Omental fat pad (tissue), 4 donors: ENCODE results near the gene PTGER2. TPM values are rescaled to one million over a fixed set of nuclear protein-coding genes. Genes with fewer than 3 reads are reported as not detected.

Experiments used
- ATAC-seq: fragments of 150-250 bp; one replicate; pipeline ENCODE4 v1.9.1; 2016; ENCODE audit warnings: mild to moderate bottlenecking, moderate library complexity; ENCODE audit not compliant: low FRiP score
- DNase-seq: peaks from one replicate; pipeline ENCODE4 v3.0.0-alpha.2; 2019; ENCODE audit warnings: low spot score
- CTCF ChIP-seq, 3 donors: fragments of 450-650 bp; IDR thresholded peaks; one replicate each; pipeline ENCODE4 v1.5.1; 2016 to 2017; ENCODE audit warnings: antibody characterized with exemption in 3 of 3, mild to moderate bottlenecking in 3 of 3, moderate library complexity in 2 of 3
- total RNA-seq, 4 donors: library from RNA; depleted of rRNA; stranded (reverse); fragments of >200 nt; gene quantifications; one replicate each; pipeline ENCODE4 v1.1.0, GENCODE V29; 2016

PTGER2 gene
- total RNA-seq, 4 donors from 2014 or later = 4.0 to 34.8 (median 6.3) TPM

DNA sequence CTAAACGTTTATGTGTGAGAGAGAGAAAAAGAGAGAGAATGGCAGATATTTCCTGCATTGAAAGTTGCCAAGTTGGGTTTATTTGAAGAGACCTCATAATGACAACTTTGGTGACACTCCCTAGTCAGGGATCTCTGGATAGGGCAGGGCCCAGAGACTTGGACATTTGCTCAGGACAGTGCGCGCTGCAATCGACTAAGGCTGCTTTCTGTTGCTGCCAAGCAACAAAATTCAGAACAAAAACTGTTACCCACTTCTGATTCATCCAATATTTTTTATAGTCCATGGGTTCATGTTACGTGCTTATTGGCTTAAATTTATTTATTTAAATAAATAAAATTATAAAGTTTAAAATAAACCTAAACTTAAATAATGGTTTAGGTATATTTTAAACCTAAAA, 34.2 kb downstream of the PTGER2 start:
- no peak for DNase-seq
- ATAC-seq = no peak
- TF ChIP-seq CTCF (IDR thresholded peaks at IDR 0.05) = no peak

DNA sequence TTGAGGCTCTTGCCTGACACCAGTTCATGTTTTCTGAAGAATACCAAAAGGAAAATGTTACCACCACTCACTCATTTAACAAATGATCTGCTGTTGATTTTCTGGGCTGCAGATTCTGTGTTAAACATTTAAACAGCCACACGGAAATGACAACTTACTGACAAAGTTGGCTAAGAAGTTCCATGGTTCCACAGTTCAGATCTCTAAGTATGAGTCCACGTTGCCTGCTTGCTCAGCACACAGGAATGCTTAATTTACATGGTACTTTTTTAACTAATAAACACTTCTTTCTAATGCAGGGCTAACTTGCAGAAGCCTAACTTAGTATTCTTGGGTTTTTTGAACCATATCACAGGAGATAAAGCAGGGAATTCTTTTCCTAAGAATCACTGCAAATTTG, 34.7 kb downstream of the PTGER2 start:
- ATAC-seq = no peak
- TF ChIP-seq CTCF (IDR thresholded peaks at IDR 0.05) = no peak
- DNase-seq = no peak

DNA sequence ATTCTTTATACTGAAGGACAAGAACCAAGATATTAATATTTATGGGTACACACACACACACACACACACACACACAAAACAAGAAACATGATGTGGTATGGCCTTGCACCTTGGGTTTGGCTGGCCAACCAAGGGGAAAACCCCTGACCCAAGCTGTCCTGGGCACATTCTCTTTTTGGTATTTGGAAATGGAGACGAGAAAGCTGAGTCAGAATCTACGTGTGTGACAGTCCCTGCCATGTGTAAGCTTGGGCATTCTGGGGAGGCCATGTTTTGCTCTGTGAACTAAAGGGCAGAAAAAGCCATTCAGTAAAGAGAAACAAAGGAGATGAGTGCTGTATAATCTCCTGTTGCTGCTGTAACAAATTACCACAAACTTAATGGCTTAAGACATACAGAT, 35.6 kb downstream of the PTGER2 start:
- ATAC-seq (no peak), DNase-seq (no peak)
- TF ChIP-seq CTCF (IDR thresholded peaks at IDR 0.05) = no peak

DNA sequence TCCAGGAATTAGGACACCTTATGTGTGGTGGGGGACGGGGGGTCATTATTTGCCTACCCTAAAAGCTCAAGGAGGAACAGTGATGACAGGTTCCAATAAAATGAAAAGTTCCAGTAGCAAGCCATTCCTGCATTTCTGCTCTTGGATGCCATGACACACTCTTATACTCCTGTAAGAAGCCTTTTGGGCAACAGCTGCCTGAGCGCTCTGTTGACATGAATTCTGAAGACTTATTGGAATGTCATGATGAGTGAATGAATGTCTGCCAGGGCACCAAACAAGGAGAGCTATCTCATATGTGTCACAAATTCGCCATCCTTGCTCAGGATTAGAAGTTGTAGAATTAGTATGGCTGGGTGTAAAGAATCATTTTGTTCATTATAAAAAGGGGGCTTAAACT, 36.3 kb downstream of the PTGER2 start:
- no peak for DNase-seq
- ATAC-seq = no peak
- TF ChIP-seq CTCF (IDR thresholded peaks at IDR 0.05) = no peak

DNA sequence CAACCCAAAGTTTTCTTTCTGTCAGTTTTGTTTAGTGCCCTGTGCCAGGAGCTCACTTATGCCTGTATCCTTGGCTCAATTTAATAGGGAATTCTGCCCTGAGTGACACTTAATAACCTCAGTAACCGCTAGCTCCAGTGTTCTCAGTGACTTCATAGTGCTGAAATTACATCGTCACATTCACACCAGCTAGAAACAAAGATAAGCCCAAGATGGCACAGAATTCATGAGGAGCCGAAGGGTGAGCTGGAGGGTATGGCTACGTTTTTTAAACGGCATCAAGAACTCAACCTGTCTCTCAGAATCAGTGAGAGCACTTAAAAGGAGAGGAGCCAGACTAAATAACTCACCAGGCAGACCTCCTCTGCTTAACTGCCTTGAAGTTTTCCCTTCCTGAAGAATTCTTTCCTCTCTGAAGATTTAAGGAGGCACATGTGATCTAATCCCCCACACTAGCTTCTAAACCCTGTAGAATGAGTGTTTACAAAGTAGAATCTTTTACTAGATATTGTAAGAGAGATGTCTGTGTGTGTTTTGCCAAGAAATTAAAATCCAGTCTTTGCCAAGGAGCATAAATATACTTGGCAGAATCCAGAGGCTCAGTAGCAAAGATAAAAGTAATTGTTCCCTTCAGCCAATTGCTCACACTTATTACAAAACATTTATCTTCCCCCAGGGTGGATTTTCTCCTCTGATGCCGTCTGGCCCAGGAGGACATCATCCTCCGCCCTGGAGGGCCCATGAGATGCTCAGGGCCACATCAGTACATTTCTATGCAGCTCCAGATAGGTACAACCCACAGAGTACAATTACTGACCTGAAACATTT, 37.3 kb downstream of the PTGER2 start:
- ATAC-seq (peak; percentile 87), DNase-seq (no peak)
- TF ChIP-seq CTCF (IDR thresholded peaks at IDR 0.05) = no peak

DNA sequence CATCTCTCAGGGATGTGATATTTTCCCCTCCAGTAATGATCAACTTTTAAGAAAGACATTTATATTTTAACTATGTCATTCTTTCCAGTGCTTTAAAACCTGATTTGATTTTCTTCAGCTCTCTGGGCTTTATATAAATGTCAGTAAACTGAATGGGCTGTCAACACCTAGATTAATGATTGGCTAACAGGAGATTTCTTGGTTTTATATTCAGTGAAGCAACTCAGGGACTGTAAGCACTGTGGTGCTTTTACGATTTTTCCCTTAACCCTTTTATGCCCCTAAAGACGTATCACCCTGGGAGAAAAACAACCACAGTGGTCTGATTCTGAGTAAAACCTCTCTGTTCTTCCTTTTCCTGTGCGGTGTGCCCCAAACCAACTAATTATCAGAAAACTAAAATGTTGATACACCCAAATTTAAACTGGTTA, 38.0 kb downstream of the PTGER2 start:
- no peak for DNase-seq
- peak; percentile 26 for ATAC-seq
- TF ChIP-seq CTCF (IDR thresholded peaks at IDR 0.05) = no peak

DNA sequence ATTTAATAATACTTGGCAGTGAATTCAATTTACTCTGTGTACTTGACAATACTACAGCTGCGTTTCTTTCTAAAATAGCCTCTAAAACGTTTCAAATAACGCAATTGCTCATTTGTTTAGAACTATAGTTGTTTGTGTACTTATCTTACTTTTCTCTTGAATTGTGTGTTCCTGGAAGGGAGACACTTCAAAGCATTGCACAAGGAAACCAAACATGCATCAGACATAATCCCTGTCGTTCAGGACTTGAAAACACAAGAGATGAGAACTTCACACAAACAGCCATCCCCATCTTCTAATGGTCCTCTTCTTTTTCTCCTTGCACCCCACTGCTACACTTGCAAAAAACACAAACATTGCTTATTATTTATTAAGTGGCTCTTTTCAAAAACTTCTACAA, 38.5 kb downstream of the PTGER2 start:
- no peak for DNase-seq
- no peak for TF ChIP-seq CTCF (IDR thresholded peaks at IDR 0.05)
- ATAC-seq = no peak
